ENCODE results near the gene FNDC3B. TPM values are rescaled to one million over a fixed set of nuclear protein-coding genes. Genes with fewer than 3 reads are reported as not detected.

Gene FNDC3B
- total and polyA plus RNA-seq, 2 of the 8 experiments (the other 6 are each of a cell fraction or from before 2014, with no cell fraction given) = 14.1 to 44.4 TPM

DNA sequence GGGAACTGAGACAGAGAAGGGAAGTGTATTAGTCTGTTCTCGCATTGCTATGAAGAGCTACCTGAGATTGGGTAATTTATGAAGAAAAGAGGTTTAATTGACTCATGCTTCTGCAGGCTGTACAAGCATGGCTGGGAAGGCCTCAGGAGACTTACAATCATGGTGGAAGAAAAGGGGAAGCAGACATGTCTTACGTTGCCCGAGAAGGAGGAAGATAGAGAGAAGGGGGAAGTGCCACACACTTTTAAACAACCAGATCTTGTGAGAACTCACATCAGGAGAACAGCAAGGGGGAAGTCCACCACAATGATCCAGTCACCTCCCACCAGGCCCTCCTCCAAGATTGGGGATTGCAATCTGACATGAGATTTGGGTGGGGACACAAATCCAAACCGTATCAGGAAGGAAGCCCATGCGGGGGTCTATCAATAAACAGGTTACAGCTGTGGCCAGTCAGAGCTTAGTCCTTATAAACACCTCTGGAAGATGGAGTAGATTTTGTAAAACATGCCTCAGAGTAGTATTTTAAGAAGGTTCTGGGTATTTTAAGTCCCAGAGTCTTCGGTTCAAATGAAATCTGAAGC lies 254.9 kb downstream of the FNDC3B start:
- H2BK120ac ChIP-seq (replicated peaks; ENCODE audit: low read depth, low read length) = no peak overlapping the region
- no peak overlapping the region for H4K5ac ChIP-seq (ENCODE audit: insufficient read length, low read depth, low read length)
- no peak overlapping the region for H2AFZ ChIP-seq (ENCODE audit: low read length)
- H3K27ac ChIP-seq (ENCODE audit: low read depth, low read length) = no peak overlapping the region
- no peak overlapping the region for H2BK12ac ChIP-seq (ENCODE audit: low read depth, low read length)
- no peak for TF ChIP-seq MAFK (IDR thresholded peaks at IDR 0.05; ENCODE audit: low read depth, low read length)
- no peak for TF ChIP-seq KDM4A (IDR thresholded peaks at IDR 0.05; ENCODE audit: low read depth, low read length, severe bottlenecking)
- no peak for TF ChIP-seq TEAD4 (IDR thresholded peaks at IDR 0.05; ENCODE audit: low read depth, low read length)
- TF ChIP-seq ASH2L (IDR thresholded peaks at IDR 0.05; ENCODE audit: low read length) = no peak
- no peak for TF ChIP-seq BACH1 (IDR thresholded peaks at IDR 0.05; ENCODE audit: low read length)
- WGBS, 2 experiments (ENCODE audit: extremely low coverage in 1 of 2, insufficient coverage in 1 of 2, insufficient read length in 1 of 2, insufficient replicate concordance in 2 of 2, low coverage in 1 of 2, low lambda C conversion rate in 2 of 2, missing lambda C conversion rate in 1 of 2) = 91% methylated on average over 6 of the region's 6 CpGs; no CpG with 5 or more reads in 1 of the 2 experiments
- H3K14ac ChIP-seq (ENCODE audit: insufficient read length) = no peak overlapping the region
- no peak overlapping the region for H3K4ac ChIP-seq (replicated peaks; ENCODE audit: insufficient read length, low read depth, low read length)
- H3K36me3 ChIP-seq (ENCODE audit: control insufficient read depth in 2 of 4, insufficient read depth in 4 of 4, low read length in 3 of 4) = peaks cover 0 to 9% (median 1%) of the 10 kb centered on the region in 4 experiments; a peak in 3 of 8 replicates
- no peak overlapping the region for H3K56ac ChIP-seq (replicated peaks; ENCODE audit: insufficient read length, low read depth, low read length)
- H2BK15ac ChIP-seq (ENCODE audit: low read length) = no peak overlapping the region
- CTCF ChIA-PET (ENCODE audit: partially characterized antibody) = interaction anchor here (1.6 kb wide), 1 partner anchor 47 kb away, joined by 3 read pairs; no protein-coding TSS in a partner anchor
- H3K79me2 ChIP-seq (ENCODE audit: control insufficient read depth in 1 of 2, insufficient read depth in 2 of 2, low read length in 2 of 2) = no peaks in the 10 kb centered on the region
- DNase-seq (ENCODE audit: low read depth in 1 of 2, low spot score in 2 of 2) (no peak), FAIRE-seq (no peak)
- H3K18ac ChIP-seq (ENCODE audit: extremely low read depth, low read length) = no peak overlapping the region
- no peak overlapping the region for H4K8ac ChIP-seq (ENCODE audit: extremely low read depth, insufficient read depth, low read length)
- POLR2A ChIA-PET (ENCODE audit: partially characterized antibody) = no interaction called here
- H3K9ac ChIP-seq (replicated peaks in 1 of 4; ENCODE audit: extremely low read depth in 1 of 4, low read depth in 3 of 4, low read length in 3 of 4) = no peak overlapping the region
- no peaks in the 10 kb centered on the region for H3K27me3 ChIP-seq (replicated peaks in 1 of 4; ENCODE audit: control insufficient read depth in 3 of 4, extremely low read depth in 1 of 4, insufficient read depth in 3 of 4, low read length in 3 of 4)
- H3K79me1 ChIP-seq (ENCODE audit: low read depth, low read length) = no peaks in the 10 kb centered on the region
- no peak overlapping the region for H4K91ac ChIP-seq (replicated peaks; ENCODE audit: insufficient read length, low read length)
- H3K9me3 ChIP-seq (ENCODE audit: insufficient read depth in 2 of 2, low read depth in 1 of 2, low read length in 1 of 2) = no peaks in the 10 kb centered on the region
- H3K4me2 ChIP-seq (ENCODE audit: insufficient read depth in 1 of 2, low read depth in 2 of 2, low read length in 2 of 2) = no peak overlapping the region
- no peaks in the 10 kb centered on the region for H3K4me1 ChIP-seq (replicated peaks in 1 of 4; ENCODE audit: control insufficient read depth in 3 of 4, insufficient read depth in 4 of 4, low read length in 3 of 4)
- H2AK5ac ChIP-seq (ENCODE audit: low read depth, low read length) = no peak overlapping the region
- H2BK5ac ChIP-seq (ENCODE audit: low read depth, low read length) = no peak overlapping the region
- no peaks in the 10 kb centered on the region for H4K20me1 ChIP-seq (replicated peaks in 1 of 2; ENCODE audit: control insufficient read depth in 1 of 2, insufficient read depth in 2 of 2, low read length in 2 of 2)
- no peak overlapping the region for H2BK20ac ChIP-seq (ENCODE audit: low read length)
- no peak overlapping the region for H3K4me3 ChIP-seq (ENCODE audit: extremely low read depth in 1 of 4, insufficient read depth in 2 of 4, low read depth in 3 of 4, low read length in 4 of 4)
- H3K23me2 ChIP-seq (ENCODE audit: low read depth, low read length) = no peaks in the 10 kb centered on the region
- no peak overlapping the region for H3K23ac ChIP-seq (ENCODE audit: insufficient read length)
